PC-3 (cell line): ENCODE measurements around the gene GPR12. TPM values are rescaled to one million over a fixed set of nuclear protein-coding genes. Genes with fewer than 3 reads are reported as not detected.

Experiments
- ATAC-seq: fragments of 200-7000 bp; cut with Tn5 transposase; 2 replicates; pipeline ENCODE4 v1.9.1; 2020; ENCODE audit warnings: mild to moderate bottlenecking, moderate library complexity
- BruUV-seq: library from RNA; stranded (reverse); fragments of 400-500 nt; replicated peaks from 2 replicates; lab custom pipeline; 2021; lab: Mats Ljungman, UMichigan
- CTCF ChIA-PET: fragments of 300-600 bp; sonication (Branson Sonifier 250); formaldehyde crosslinking; loops from one replicate; lab custom pipeline; 2022; ENCODE audit warnings: antibody characterized with exemption; lab: Charles Lee
- POLR2A ChIA-PET: fragments of 300-600 bp; sonication (Branson Sonifier 250); formaldehyde crosslinking; loops from one replicate; lab custom pipeline; 2022; ENCODE audit warnings: antibody characterized with exemption; ENCODE audit not compliant: unreplicated experiment; lab: Charles Lee
- DNase-seq: peaks from one replicate; pipeline ENCODE4 v3.0.0-alpha.2; 2015
- H2AFZ ChIP-seq: fragments of 300-600 bp; sonication (generic); 2 replicates; pipeline ENCODE4 v1.6.0; 2016; ENCODE audit warnings: antibody characterized with exemption, low read length
- H3F3A ChIP-seq: fragments of 300-600 bp; sonication (generic); one replicate; pipeline ENCODE4 v1.6.0; 2017; ENCODE audit warnings: antibody characterized with exemption, low read length, control low read depth, mild to moderate bottlenecking; ENCODE audit not compliant: unreplicated experiment
- H3K27ac ChIP-seq: fragments of 300-600 bp; sonication (generic); 2 replicates; pipeline ENCODE4 v1.5.1; 2016; ENCODE audit warnings: mild to moderate bottlenecking, low read length
- H3K27me3 ChIP-seq: fragments of 300-600 bp; sonication (generic); 2 replicates; pipeline ENCODE4 v1.6.1; 2016; ENCODE audit warnings: low read length, mixed read lengths
- H3K36me3 ChIP-seq: fragments of 300-600 bp; sonication (generic); 2 replicates; pipeline ENCODE4 v1.6.1; 2016; ENCODE audit warnings: low read depth, mixed run types, low read length, mixed read lengths
- H3K4me1 ChIP-seq: fragments of 300-600 bp; sonication (generic); 2 replicates; pipeline ENCODE4 v1.5.1; 2016; ENCODE audit warnings: low read length; ENCODE audit not compliant: insufficient read depth
- H3K4me2 ChIP-seq: fragments of 300-600 bp; sonication (generic); 2 replicates; pipeline ENCODE4 v1.6.0; 2016; ENCODE audit warnings: low read length
- H3K4me3 ChIP-seq: fragments of 300-600 bp; sonication (generic); 2 replicates; pipeline ENCODE4 v1.5.1; 2016; ENCODE audit warnings: mild to moderate bottlenecking, low read length, mixed read lengths
- H3K79me2 ChIP-seq: fragments of 300-600 bp; sonication (generic); 2 replicates; pipeline ENCODE4 v1.6.1; 2017; ENCODE audit warnings: low read length, mixed read lengths
- H3K9ac ChIP-seq: fragments of 300-600 bp; sonication (generic); 2 replicates; pipeline ENCODE4 v1.6.0; 2016; ENCODE audit warnings: mild to moderate bottlenecking, low read length
- H3K9me2 ChIP-seq: fragments of 300-600 bp; sonication (generic); replicated peaks from 2 replicates; pipeline ENCODE4 v1.6.1; 2016; ENCODE audit warnings: mixed run types, low read length, mixed read lengths
- H3K9me3 ChIP-seq: fragments of 300-600 bp; sonication (generic); 2 replicates; pipeline ENCODE4 v1.6.1; 2016; ENCODE audit warnings: low read length, mixed read lengths
- H4K20me1 ChIP-seq: fragments of 300-600 bp; sonication (generic); 2 replicates; pipeline ENCODE4 v1.6.1; 2016; ENCODE audit warnings: low read length, mixed read lengths
- CTCF ChIP-seq: fragments of 300-600 bp; sonication (generic); conservative IDR thresholded peaks from 2 replicates; pipeline ENCODE4 v1.5.1; 2017; ENCODE audit warnings: antibody characterized with exemption, low read depth, mild to moderate bottlenecking, low read length
- EZH2 ChIP-seq: fragments of 300-600 bp; sonication (generic); IDR thresholded peaks from one replicate; pipeline ENCODE4 v1.6.1; 2017; ENCODE audit warnings: antibody characterized with exemption, mild to moderate bottlenecking, low read length; ENCODE audit not compliant: unreplicated experiment
- EZH2phosphoT487 ChIP-seq: fragments of 300-600 bp; sonication (generic); IDR thresholded peaks from 2 replicates; pipeline ENCODE4 v1.6.1; 2018; ENCODE audit warnings: mild to moderate bottlenecking, antibody characterized with exemption, low read length, borderline replicate concordance
- intact Hi-C: fragments of 100-400 bp; cut with micrococcal nuclease; formaldehyde crosslinking; loops from 2 replicates; pipeline ENCODE4 v1.9.0; 2023
- total RNA-seq: library from RNA; depleted of rRNA; stranded (reverse); fragments of >200 nt; gene quantifications from 2 replicates; pipeline ENCODE4 v1.2.3, GENCODE V29; 2014

Gene GPR12
- total RNA-seq, 1 experiment from 2014 or later = not detected

- Histone ChIP-seq H3K9ac (no peak overlapping the region), H3K36me3 (no peaks in the 10 kb centered on the region), H3K9me3 (no peaks in the 10 kb centered on the region), H3K4me1 (no peaks in the 10 kb centered on the region), H3K4me3 (no peak overlapping the region), H2AFZ (no peak overlapping the region), H3K4me2 (no peak overlapping the region), H3K9me2 (no peaks in the 10 kb centered on the region), H3F3A (no peaks in the 10 kb centered on the region), H3K27ac (no peak overlapping the region), H4K20me1 (no peaks in the 10 kb centered on the region), H3K27me3 (peaks cover 64% of the 10 kb centered on the region), H3K79me2 (no peaks in the 10 kb centered on the region)
- intact Hi-C loops = no loop called here
- CTCF ChIA-PET = no interaction called here
- TF ChIP-seq CTCF = no peak
- TF ChIP-seq EZH2phosphoT487 = no peak
- no peak for TF ChIP-seq EZH2
- ATAC-seq = no peak
- POLR2A ChIA-PET = no interaction called here
- no TSS peak for BruUV-seq
- no peak for DNase-seq
Measured at GRCh38 chr13:26786651-26787295, 26.2 kb upstream of the GPR12 start.

- TF ChIP-seq EZH2 = no peak
- no peak for TF ChIP-seq EZH2phosphoT487
- TF ChIP-seq CTCF = no peak
- no peaks in the 10 kb centered on the region for H3K9me2 ChIP-seq
- no peaks in the 10 kb centered on the region for H3K4me1 ChIP-seq
- no peak overlapping the region for H2AFZ ChIP-seq
- no peaks in the 10 kb centered on the region for H4K20me1 ChIP-seq
- no peak overlapping the region for H3K9ac ChIP-seq
- no peaks in the 10 kb centered on the region for H3K9me3 ChIP-seq
- ChIA-PET CTCF (no interaction called here), POLR2A (no interaction called here)
- no peak overlapping the region for H3K27ac ChIP-seq
- no TSS peak for BruUV-seq
- no peak for ATAC-seq
- no peak overlapping the region for H3K4me2 ChIP-seq
- H3F3A ChIP-seq = no peaks in the 10 kb centered on the region
- H3K36me3 ChIP-seq = no peaks in the 10 kb centered on the region
- H3K27me3 ChIP-seq = peaks cover 60% of the 10 kb centered on the region
- H3K79me2 ChIP-seq = no peaks in the 10 kb centered on the region
- intact Hi-C loops = no loop called here
- no peak overlapping the region for H3K4me3 ChIP-seq
- no peak for DNase-seq
Measured at GRCh38 chr13:26785838-26786630, 25.4 kb upstream of the GPR12 start.
